MG63 (cell line): Measurements from ENCODE around the gene NEUROG3. TPM values are rescaled to one million over a fixed set of nuclear protein-coding genes. Genes with fewer than 3 reads are reported as not detected.
"Not testable (repeated sequence)": the region's sequence is repeated elsewhere in the genome, so short reads cannot be mapped to it uniquely, and the experiment has no call there.

Experiments
- DNase-seq: peaks from one replicate; pipeline ENCODE4 v3.0.0-alpha.2; 2020
- H3K27me3 ChIP-seq: fragments of 250-450 bp; sonication (Bioruptor Pico); 2 replicates; pipeline ENCODE4 v1.5.1; 2020; ENCODE audit warnings: mild to moderate bottlenecking, moderate library complexity
- H3K36me3 ChIP-seq: fragments of 250-450 bp; sonication (Bioruptor Pico); 2 replicates; pipeline ENCODE4 v1.5.1; 2020; ENCODE audit warnings: mild to moderate bottlenecking, moderate library complexity
- H3K4me3 ChIP-seq: fragments of 250-450 bp; sonication (Bioruptor Pico); 2 replicates; pipeline ENCODE4 v1.5.1; 2020; ENCODE audit warnings: mild to moderate bottlenecking, moderate library complexity
- H3K9me3 ChIP-seq: fragments of 250-450 bp; sonication (Bioruptor Pico); 2 replicates; pipeline ENCODE4 v1.5.1; 2020; ENCODE audit warnings: mild to moderate bottlenecking, moderate library complexity
- total RNA-seq: library from RNA; depleted of rRNA; stranded (reverse); fragments of >200 nt; shearing (Covaris generic); gene quantifications from 2 replicates; pipeline ENCODE4 v1.2.3, GENCODE V29; 2014; ENCODE audit warnings: low replicate concordance; rRNA removed

Gene NEUROG3
- total RNA-seq, 1 experiment from 2014 or later, result not detected

DNA sequence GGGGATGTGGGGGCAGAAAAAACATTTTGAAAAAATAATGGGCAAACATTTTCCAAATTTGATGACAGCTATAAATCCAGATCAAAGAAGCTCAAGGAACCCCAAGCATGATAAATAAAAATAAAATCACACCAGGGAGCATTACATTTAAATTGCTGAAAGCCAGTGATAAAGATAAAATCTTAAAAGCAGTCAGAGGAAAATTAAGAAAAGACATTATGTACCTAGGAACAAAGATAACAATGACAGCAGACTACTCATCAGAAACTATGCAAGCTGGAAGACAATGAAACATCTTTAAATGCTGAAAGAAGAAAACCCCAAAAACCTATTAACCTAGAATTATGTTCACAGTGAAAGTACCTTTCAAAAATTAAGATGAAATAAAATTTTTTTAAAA is 23.3 kb downstream of the NEUROG3 start:
- DNase-seq, result no peak
- H3K27me3 ChIP-seq, result no peaks in the 10 kb centered on the region
- H3K9me3 ChIP-seq, result peaks cover 11% of the 10 kb centered on the region
- no peak overlapping the region for H3K4me3 ChIP-seq
- no peaks in the 10 kb centered on the region for H3K36me3 ChIP-seq

DNA sequence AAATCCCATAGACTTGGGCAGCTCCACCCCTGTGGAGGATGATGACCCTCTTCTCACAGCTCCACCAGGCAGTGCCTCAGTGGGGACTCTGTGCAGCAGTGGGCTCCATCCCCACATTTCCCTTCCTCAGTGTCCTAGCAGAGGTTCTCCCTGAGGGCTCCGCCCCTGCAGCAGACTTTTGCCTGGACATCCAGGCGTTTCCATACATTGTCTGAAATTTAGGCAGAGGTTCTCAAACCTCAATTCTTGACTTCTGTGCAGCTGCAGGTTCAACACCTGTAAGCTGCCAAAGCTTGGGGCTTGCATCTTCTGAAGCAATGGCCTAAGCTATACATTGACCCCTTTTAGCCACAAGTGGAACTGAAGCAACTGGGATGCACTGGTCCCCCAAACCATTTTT is 31.8 kb downstream of the NEUROG3 start:
- H3K4me3 ChIP-seq, result no peak overlapping the region
- no peaks in the 10 kb centered on the region for H3K36me3 ChIP-seq
- no peaks in the 10 kb centered on the region for H3K27me3 ChIP-seq
- H3K9me3 ChIP-seq, result no peaks in the 10 kb centered on the region
- DNase-seq, result no peak

DNA sequence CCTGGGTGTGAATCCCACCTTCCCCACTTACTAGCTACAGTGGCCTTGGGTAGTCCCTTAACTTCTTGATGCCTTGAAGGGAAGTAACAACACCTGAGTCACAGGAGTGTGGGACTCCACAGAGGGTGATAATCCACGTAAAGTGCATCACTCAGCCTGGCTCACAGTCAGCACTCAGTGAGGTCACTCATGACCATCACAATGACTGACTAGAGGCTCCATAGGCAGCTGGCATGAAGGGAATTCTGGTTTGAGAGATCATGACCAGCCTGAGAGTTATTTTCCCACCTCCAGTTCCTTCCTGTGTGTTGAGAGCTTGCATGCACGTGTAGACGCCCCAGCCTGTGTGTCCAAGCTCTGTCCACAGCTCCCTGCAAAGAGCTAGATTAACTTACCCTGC is 34.8 kb downstream of the NEUROG3 start:
- no peak for DNase-seq
- Histone ChIP-seq H3K27me3 (peaks cover 5% of the 10 kb centered on the region; the same call in 1 of the 2 replicates), H3K36me3 (no peaks in the 10 kb centered on the region), H3K4me3 (no peak overlapping the region), H3K9me3 (no peaks in the 10 kb centered on the region)

DNA sequence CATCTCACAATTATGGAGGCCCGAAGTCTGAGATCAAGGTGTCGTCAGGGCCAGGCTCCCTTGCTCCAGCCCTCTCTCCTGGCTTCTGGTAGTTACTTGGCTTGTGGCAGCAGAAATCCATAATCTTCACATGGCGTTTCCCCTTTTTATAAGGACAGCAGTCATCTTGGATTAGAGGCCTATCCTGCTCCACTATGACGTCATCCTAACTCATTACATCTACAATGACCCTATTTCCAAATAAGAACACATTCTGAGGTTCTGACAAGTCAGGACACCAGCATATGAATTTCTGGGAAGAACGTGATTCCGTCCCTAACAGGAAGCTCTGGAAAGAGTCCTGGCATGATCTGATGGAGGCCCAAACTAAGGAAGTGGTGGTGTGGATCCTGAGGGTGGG is 35.8 kb downstream of the NEUROG3 start:
- H3K27me3 ChIP-seq, result peaks cover 10% of the 10 kb centered on the region; the same call in 1 of the 2 replicates
- no peak for DNase-seq
- no peaks in the 10 kb centered on the region for H3K36me3 ChIP-seq
- H3K4me3 ChIP-seq, result no peak overlapping the region
- no peaks in the 10 kb centered on the region for H3K9me3 ChIP-seq

DNA sequence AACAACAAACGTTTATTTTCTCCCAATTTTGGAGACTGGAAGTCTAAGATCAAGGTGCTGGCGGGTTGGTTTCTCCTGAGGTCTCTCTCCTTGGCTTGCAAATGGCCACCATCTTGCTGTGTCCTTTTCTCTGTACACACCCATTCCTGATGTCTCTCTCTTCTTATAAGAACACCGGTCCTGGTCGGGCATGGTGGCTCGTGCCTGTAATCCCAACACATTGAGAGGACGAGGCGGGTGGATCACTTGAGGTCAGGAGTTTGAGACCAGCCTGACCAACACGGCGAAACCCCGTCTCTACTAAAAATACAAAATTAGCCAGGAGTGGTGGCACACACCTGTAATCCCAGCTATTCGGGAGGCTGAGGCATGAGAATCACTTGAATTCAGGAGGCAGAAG is 36.7 kb downstream of the NEUROG3 start:
- not testable (repeated sequence) for DNase-seq, H3K9me3 ChIP-seq, H3K36me3 ChIP-seq, H3K4me3 ChIP-seq
- peaks cover 10% of the 10 kb centered on the region; the same call in 1 of the 2 replicates for H3K27me3 ChIP-seq

DNA sequence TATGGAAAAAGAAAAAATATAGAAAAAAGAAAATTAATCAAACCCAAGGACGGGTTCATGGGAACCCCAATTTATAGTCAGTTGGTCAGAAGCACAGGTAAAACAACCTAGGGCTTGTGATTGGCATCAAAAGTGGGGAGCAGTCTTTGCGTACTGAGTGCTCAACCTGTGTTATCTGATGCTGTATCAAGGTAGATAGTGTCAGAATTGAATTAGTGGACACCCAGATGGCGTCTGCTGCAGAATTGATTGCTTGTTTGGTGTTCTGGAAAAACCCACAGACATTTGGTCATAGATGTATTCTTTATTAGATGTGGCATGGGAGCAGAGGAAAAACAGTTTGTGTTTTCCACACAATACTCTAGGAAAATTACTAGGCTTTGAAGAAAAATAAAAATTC is 39.6 kb downstream of the NEUROG3 start:
- Histone ChIP-seq H3K27me3 (peaks cover 10% of the 10 kb centered on the region; the same call in 1 of the 2 replicates), H3K9me3 (no peaks in the 10 kb centered on the region)
- DNase-seq, result no peak

DNA sequence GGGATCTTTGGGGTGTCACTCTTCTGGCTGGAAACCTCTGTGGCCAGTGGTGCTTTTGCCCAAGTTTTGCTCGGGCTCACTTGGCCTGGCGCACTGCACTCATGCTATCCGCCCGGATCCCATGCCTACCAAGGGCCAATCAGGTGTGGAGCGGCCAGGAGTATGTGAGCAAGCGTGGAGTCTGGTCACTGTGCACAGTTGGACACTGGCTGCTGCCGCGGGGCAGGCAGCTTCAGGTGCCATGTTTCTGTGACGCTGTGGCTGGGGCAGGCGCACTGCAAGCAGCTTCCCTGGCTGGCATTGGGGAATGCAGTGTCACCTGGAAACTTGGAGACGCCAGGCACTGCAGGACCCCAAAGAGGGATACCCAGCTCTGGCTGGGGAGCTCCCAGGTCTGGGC is 45.3 kb downstream of the NEUROG3 start:
- no peak for DNase-seq
- Histone ChIP-seq H3K9me3 (no peaks in the 10 kb centered on the region), H3K36me3 (no peaks in the 10 kb centered on the region), H3K4me3 (no peak overlapping the region), H3K27me3 (0 out of 2 replicates have a peak, but pooled peaks cover 3% of the 10 kb centered on the region)

More for the DNA sequence above, 39.6 kb downstream of the NEUROG3 start:
- H3K36me3 ChIP-seq, result no peaks in the 10 kb centered on the region
- no peak overlapping the region for H3K4me3 ChIP-seq

Other genes with a start within 250 kb of the NEUROG3 start
- gene TACR2, start 156.5 kb downstream of the NEUROG3 start, total RNA-seq, result not detected in 2 replicates
- 7.5 TPM in 2 replicates for gene TSPAN15, start 122.0 kb downstream of the NEUROG3 start, total RNA-seq
- gene FAM241B, start 56.8 kb upstream of the NEUROG3 start, total RNA-seq, result 4.3 and 6.8 TPM in 2 replicates
- gene COL13A1, start 228.5 kb upstream of the NEUROG3 start, total RNA-seq, result 8.6 and 9.1 TPM in 2 replicates